ENCODE data around the gene ESR1. TPM values are rescaled to one million over a fixed set of nuclear protein-coding genes. Genes with fewer than 3 reads are reported as not detected.

Gene ESR1
- total and polyA plus RNA-seq, 9 of the 15 experiments (the other 6 are each of a cell fraction or from before 2014, with no cell fraction given), result 0.03 to 0.27 (median 0.08) TPM; not detected in 1

DNA sequence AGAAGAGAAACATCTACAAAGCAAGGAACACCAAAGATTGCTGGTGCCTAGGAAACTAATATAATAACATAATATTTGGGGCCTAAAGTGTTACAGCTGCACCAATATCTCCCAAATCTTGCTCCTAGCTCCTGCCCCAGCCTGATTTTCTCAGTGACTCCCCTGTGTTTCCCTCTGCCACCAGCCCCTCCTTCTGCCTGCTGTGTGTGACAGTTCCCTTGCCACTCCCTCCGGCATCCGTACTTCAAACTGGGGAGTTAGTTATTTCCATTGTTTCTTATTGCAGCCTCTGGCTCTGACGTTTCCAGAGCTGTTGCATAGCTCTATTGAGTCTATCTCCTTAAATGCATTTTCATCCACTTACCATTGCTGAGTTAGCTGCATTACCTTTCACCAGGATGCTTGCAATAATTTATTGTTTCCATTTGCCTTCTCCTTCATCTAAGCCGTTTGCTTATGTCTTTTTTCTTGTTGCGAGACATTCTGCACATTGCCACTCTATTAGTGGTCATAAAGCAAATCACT is 43.1 kb downstream of the ESR1 start:
- no peaks in the 10 kb centered on the region for H3K27me3 ChIP-seq (ENCODE audit: control insufficient read depth in 2 of 2, insufficient read depth in 2 of 2, low read length in 2 of 2)
- H3K9me3 ChIP-seq (replicated peaks; ENCODE audit: control insufficient read depth, insufficient read depth, low read depth, low read length), result no peaks in the 10 kb centered on the region
- H3K36me3 ChIP-seq (ENCODE audit: control insufficient read depth, insufficient read depth, low read length), result no peaks in the 10 kb centered on the region
- in situ Hi-C loops (cut with MboI), result no loop called here
- H3K4me3 ChIP-seq, result no peak overlapping the region
- ATAC-seq, result no peak
- H3K9me1 ChIP-seq (ENCODE audit: control insufficient read depth, insufficient read depth, low read length), result no peaks in the 10 kb centered on the region
- no peak for DNase-seq (ENCODE audit: extremely low read depth in 1 of 4, low spot score in 3 of 4)
- ChIA-PET POLR2A (no interaction called here), CTCF (ENCODE audit: low intra/inter-chr PET ratio) (no interaction called here)
- H3K4me2 ChIP-seq (ENCODE audit: insufficient read depth, low read length), result no peak overlapping the region
- H3K79me2 ChIP-seq (ENCODE audit: control insufficient read depth, insufficient read depth, low read length), result no peaks in the 10 kb centered on the region
- no peak for FAIRE-seq
- intact Hi-C loops (cut with micrococcal nuclease), result no loop called here
- 0% methylated on average over 5 of the region's 5 CpGs for WGBS (ENCODE audit: insufficient coverage, low coverage, missing lambda C conversion rate)
- no peaks in the 10 kb centered on the region for H4K20me1 ChIP-seq (replicated peaks; ENCODE audit: control insufficient read depth, insufficient read depth, low read length)
- H3K9ac ChIP-seq (ENCODE audit: insufficient read depth in 1 of 2, low read depth in 2 of 2, low read length in 2 of 2), result no peak overlapping the region
- H3K27ac ChIP-seq (ENCODE audit: extremely low read depth, low read depth, low read length), result no peak overlapping the region
- no peaks in the 10 kb centered on the region for H3K4me1 ChIP-seq (replicated peaks in 1 of 2; ENCODE audit: control insufficient read depth in 2 of 2, insufficient read depth in 2 of 2, low read length in 2 of 2)
- no TSS peak for BruUV-seq (replicated peaks)
- no peak overlapping the region for H2AFZ ChIP-seq (ENCODE audit: low read depth, low read length)
- TF ChIP-seq KLF16 (IDR thresholded peaks at IDR 0.05), result no peak
- TF ChIP-seq XRCC3 (IDR thresholded peaks at IDR 0.05), result no peak
- no peak for TF ChIP-seq JUND (IDR thresholded peaks at IDR 0.05; ENCODE audit: borderline replicate concordance, low read depth, low read length)
- TF ChIP-seq JUND (tag; IDR thresholded peaks at IDR 0.05; ENCODE audit: borderline replicate concordance, low read depth, low read length), result no peak
- TF ChIP-seq, protein P1, sequence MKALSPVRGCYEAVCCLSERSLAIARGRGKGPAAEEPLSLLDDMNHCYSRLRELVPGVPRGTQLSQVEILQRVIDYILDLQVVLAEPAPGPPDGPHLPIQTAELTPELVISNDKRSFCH (CRISPR knock-in tag; IDR thresholded peaks at IDR 0.05), result no peak
- TF ChIP-seq, protein P1 (tag; IDR thresholded peaks at IDR 0.05), result no peak
- no peak for TF ChIP-seq SMAD2 (IDR thresholded peaks at IDR 0.05; ENCODE audit: low read depth, low read length)
- no peak for TF ChIP-seq ZNF253 (CRISPR knock-in tag; conservative IDR thresholded peaks at IDR 0.05)
- TF ChIP-seq, protein P2, sequence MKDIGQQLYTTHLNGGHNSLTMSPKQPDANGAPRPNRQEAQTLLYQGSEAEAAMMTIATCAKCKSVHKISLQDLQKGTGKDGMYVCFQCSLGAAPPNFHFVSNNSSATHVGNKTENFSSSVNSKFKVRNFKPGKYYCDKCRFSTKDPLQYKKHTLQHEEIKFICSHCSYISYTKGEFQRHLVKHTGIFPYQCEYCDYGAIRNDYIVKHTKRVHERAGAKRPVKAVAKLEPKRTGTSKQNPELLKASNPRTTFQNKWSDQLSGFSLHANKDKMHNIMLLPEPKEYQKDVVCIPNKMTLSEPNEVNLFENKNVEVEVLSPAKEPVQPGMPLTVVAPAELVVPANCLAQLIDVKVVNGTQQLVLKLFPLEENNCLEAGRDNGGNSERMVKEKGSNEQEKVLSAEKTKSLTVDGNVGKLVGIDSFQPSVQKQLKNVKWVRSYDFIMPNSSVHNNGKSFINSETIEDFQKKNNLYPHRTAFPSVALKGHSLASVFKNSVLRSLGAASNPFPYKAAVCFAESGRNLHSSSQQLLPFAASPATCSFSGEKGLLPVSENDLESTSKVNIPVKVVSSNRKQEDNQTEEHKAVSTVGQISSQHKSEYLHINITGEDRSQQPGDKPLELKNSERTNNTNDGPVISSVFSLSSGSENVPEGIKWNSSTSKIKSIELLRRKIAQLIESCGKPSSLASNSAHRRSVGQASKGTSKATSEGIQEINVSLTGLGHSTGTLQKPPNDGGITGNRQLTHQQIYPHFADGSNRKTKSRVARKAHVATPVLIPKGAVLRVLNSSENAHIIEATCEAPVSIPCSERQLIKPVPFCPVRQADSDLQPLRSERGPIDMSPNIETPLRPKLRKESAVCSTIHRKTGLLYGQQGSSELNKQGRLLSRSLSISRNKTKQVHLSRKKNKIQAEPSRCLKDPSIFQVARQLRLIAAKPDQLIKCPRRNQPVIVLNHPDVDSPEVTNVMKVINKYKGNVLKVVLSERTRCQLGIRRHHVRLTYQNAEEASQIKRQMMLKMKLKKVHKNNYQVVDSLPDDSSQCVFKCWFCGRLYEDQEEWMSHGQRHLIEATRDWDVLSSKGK (CRISPR knock-in tag; IDR thresholded peaks at IDR 0.05), result no peak
- no peak for TF ChIP-seq HSF4 (CRISPR knock-in tag; IDR thresholded peaks at IDR 0.05; ENCODE audit: borderline replicate concordance)
- TF ChIP-seq, protein P3, sequence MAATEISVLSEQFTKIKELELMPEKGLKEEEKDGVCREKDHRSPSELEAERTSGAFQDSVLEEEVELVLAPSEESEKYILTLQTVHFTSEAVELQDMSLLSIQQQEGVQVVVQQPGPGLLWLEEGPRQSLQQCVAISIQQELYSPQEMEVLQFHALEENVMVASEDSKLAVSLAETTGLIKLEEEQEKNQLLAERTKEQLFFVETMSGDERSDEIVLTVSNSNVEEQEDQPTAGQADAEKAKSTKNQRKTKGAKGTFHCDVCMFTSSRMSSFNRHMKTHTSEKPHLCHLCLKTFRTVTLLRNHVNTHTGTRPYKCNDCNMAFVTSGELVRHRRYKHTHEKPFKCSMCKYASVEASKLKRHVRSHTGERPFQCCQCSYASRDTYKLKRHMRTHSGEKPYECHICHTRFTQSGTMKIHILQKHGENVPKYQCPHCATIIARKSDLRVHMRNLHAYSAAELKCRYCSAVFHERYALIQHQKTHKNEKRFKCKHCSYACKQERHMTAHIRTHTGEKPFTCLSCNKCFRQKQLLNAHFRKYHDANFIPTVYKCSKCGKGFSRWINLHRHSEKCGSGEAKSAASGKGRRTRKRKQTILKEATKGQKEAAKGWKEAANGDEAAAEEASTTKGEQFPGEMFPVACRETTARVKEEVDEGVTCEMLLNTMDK (IDR thresholded peaks at IDR 0.05; ENCODE audit: borderline replicate concordance, insufficient read depth, low read depth, low read length, poor library complexity, severe bottlenecking), result no peak
- no peak for TF ChIP-seq PCBP2 (IDR thresholded peaks at IDR 0.05; ENCODE audit: low read depth, low read length, poor library complexity, severe bottlenecking)
- TF ChIP-seq, protein P4, sequence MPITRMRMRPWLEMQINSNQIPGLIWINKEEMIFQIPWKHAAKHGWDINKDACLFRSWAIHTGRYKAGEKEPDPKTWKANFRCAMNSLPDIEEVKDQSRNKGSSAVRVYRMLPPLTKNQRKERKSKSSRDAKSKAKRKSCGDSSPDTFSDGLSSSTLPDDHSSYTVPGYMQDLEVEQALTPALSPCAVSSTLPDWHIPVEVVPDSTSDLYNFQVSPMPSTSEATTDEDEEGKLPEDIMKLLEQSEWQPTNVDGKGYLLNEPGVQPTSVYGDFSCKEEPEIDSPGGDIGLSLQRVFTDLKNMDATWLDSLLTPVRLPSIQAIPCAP (CRISPR knock-in tag; IDR thresholded peaks at IDR 0.05; ENCODE audit: borderline replicate concordance), result no peak
- no peak for TF ChIP-seq ZNF707 (CRISPR knock-in tag; conservative IDR thresholded peaks at IDR 0.05)
